Activated CD8-positive, alpha-beta memory T cell treated with anti-CD3 and anti-CD28 coated beads, Interleukin-2, amount 50 U/mL, for 1 hour (primary cell): Measurements from ENCODE around the gene ADCY10.
A peak's percentile ranks its signal among the peaks of the same experiment; 100 is the strongest.
"Not testable (repeated sequence)": the region's sequence is repeated elsewhere in the genome, so short reads cannot be mapped to it uniquely, and the experiment has no call there.

Experiments used
- DNase-seq: peaks from one replicate; pipeline ENCODE4 v3.0.0-alpha.2; 2020; ENCODE audit errors: extremely low read depth

The ADCY10 gene

GRCh38 chr1:167815650-167816049, 98.3 kb downstream of the ADCY10 start:
- no peak for DNase-seq

DNA sequence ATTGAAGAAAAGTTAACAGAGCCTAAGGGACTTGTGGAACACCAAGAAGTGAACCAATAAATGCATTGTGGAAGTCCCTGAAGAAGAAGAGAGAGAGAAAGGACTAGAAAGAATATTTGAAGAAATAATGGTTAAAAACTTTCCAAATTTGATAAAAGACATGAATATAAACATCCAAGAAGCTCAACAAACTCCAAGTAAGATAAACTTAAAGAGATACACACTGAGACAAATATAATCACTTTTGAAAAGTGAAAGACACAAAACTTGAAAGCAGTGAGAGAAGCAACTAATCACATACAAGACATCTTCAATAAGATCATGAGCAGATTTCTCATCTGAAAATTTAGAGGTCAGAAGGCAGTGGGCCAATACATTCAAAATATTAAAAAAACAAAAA, 101.0 kb downstream of the ADCY10 start:
- no peak for DNase-seq

DNA sequence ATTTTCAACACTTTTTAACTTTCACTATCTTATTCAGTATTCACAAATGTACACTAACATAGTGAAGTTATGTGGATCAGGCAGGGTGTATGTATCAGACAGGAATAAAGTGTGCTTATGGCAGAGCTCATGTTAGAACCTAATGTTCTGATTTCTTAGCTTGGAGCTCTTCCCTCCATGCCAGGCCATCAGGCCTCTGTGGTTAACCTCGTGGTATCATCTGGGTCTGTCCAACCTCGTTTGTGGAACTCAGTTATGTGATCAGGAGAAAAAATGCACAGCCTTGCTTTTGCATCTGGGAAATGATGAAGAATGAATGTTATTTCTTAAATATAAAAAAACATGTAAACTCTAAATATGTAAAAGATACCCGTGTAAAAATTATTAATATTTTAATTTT, 105.2 kb downstream of the ADCY10 start:
- DNase-seq = no peak

DNA sequence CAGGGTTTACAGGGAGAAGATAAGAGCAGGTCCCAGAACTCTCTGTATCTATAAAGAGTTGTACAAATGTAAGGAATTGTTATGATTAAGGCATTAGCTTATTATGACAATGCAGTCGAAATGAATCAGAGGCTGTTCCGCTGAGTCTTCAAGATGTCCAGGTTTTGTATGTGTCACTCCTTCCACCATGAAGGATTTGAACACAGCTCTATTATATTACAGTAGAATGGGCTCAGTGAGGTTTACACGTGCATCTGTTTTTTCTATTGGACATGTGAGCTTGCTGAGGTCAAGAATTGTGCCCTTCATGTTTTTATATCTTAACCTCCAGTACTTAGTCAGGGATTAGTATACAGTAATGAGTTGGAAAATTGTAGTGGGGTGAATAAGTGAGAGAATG, 105.8 kb downstream of the ADCY10 start:
- no peak for DNase-seq

DNA sequence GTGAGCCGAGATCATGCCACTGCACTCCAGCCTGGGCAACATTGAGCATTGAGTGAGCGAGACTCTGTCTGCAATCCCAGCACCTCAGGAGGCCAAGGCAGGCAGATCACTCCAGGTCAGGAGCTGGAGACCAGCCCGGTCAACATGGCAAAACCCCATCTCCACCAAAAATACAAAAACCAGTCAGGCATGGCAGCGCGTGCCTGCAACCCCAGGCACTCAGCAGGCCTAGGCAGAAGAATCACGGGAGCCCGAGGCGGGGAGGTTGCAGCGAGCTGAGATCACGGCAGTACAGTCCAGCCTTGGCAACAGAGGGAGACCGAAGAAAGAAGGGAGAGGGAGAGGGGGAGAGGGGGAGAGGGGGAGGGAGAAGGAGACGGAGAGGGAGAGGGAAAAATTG, 107.3 kb downstream of the ADCY10 start:
- not testable (repeated sequence) for DNase-seq

GRCh38 chr1:167806235-167806634, 107.7 kb downstream of the ADCY10 start:
- not testable (repeated sequence) for DNase-seq

DNA sequence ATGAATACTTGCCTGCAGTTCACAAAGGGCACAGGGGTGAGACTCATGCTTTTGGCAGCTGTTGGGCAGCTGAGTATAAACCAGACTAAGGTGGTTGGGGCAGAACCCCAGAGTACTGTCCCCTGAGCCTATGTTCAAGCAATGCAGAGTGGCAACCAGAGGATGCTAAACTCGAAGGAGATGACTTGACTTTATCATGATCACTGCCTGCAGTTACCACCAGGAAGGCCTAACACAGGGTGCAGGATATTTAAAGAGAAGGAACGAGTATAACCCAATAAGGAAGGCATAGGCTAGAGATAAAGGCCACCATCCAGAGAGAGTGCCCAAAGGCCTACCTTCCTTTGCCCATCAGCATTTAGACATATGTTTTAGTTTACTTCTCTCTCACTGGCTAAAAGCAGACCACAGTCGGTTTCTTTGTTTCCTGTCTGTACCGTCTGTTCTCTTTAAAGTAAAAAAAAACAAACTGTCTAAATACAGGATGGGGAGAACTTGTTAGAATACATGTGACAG, 108.8 kb downstream of the ADCY10 start:
- DNase-seq = no peak

- DNase-seq = peak; percentile 57
Measured at GRCh38 chr1:167803358-167804207, 110.4 kb downstream of the ADCY10 start.

DNA sequence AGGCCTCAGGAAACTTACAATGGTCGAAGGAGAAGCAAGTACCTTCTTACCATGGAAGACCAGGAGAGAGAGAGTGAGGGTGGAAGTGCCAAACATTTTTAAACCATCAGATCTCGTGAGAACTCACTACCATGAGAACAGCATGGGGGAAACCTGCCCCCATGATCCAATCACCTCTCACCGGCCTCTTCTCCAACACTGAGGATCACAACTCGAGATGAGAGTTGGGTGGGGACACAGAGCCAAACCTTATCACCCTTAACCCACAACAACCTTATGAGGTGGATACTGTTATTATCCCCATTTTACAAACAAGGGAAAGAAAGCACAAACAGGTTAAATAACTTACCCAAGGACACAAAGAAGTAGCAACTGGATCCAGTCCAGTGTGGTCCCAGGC, 111.7 kb downstream of the ADCY10 start:
- no peak for DNase-seq

GRCh38 chr1:167800251-167800650, 113.7 kb downstream of the ADCY10 start:
- DNase-seq = no peak

DNA sequence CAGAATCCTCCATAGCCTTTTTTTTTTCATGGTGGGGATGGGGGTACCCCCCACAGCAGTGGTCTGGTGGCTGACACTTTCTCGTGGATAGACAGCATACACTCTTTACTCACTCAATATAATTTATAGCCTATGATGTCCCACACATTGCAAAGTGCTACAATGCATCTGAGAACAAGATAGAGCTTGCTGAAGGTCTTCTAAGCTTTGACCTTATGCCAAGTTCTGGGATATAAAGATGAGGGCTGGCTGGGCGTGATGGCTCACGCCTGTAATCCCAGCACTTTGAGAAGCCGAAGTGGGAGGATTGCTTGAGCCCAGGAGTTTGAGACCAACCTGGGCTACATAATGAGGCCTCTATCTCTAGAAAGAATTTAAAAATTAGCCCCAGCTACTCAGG, 114.2 kb downstream of the ADCY10 start:
- no peak for DNase-seq

DNA sequence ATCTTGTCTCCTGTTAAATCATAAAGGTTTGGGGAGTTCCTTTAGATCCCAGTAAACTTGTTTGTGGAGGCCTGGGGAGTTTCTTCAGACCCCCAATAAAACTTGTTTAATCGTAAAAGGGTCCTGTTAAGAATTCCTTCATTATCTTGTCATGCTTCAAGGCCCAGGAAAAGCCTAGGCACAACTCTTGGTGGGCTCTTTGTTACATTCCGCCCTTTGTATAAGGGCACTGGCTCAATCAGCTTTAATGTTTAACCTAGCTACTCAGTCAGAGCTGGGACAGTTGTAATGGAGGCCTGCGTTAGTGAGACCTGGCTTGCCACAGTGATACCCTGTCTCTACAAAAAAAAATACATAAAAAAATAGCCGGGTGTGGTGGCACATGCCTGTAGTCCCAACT, 115.0 kb downstream of the ADCY10 start:
- no peak for DNase-seq

DNA sequence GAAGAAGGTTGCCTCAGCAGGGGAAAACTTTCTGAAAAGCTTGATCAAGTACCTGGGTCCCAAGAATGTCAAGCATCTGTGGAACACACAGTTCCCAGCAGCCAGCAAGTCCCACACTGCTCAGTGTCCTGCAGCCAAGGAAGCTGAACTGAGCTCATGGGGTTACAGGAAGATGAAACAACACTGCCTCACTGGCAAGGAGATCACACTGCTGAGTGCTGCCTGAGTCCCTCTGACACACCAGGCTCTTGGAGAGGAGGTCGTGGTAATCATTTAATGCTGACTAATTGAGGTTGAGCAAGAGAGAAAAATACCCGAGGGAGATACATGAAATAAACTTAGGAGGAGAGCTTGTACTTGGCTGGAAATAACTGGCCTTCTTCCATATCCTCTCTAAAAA, 116.9 kb downstream of the ADCY10 start:
- no peak for DNase-seq

DNA sequence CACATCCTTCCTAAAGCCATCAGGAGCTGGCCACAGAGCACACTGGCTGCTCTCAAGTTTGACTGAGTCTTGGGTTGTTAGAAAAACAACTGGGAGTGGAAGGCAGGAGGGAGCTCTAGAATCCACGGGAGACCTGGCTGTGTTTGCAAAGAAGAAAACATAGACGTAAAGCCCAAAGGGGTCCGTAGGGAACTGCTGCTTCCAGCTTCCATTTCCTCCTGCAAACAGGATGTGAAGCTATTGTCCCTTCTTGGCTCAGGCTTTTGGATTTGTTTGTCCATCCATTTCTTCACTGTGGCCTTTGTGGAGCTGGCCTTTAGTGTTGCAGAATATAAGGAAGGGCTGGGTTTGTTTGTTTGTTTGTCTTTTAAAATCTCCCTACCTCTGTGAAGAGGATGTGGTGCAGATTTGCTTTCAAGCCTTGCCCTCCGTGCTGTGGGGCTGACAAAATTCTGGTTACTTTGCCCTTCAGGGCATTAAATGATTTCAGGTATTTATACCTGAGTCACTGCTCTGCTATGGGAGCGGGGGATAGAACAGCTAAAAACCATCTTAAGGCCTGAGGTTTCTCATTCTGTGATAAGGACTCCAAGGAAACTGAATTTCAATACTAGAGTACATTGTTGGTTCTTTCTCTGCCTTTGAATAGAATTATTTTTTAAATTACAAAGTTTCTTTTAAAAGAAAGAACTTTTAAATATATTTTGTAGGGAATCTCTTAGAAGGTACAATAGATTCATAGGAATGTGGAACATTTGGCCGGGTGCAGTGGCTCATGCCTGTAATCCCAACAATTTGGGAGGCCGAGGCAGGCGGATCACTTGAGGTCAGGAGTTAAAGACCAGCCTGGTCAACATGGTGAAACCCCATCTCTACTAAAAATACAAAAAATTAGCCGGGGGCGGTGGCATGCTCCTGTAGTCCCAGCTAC, 117.9 kb downstream of the ADCY10 start:
- DNase-seq = no peak

- DNase-seq = no peak
Measured at GRCh38 chr1:167794043-167794442, 119.9 kb downstream of the ADCY10 start.

- no peak for DNase-seq
Measured at GRCh38 chr1:167792188-167792565, 121.8 kb downstream of the ADCY10 start.

- DNase-seq = no peak
Measured at GRCh38 chr1:167791281-167792187, 122.4 kb downstream of the ADCY10 start.

- no peak for DNase-seq
Measured at GRCh38 chr1:167790117-167790516, 123.8 kb downstream of the ADCY10 start.

DNA sequence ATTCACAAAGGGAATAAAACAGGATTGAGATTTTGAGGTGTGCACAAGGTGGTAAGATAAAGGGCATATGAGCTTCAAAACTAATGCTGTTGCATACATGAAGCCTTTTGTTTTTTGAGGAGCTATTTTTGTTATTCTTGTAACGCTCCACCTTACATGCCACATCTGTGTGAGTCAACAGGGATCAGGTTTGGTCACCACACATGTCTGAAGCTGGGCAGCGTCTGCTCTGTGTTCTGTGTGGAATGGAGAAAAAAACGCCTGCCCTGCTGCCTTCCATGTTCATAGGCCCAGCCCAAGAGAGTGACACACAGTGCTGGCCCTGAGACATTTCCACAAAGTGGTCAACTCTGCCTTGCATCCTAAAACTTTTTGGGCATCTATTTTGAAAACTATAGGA, 124.4 kb downstream of the ADCY10 start:
- DNase-seq = no peak

- no peak for DNase-seq
Measured at GRCh38 chr1:167786502-167786901, 127.4 kb downstream of the ADCY10 start.

GRCh38 chr1:167784876-167785550, 128.9 kb downstream of the ADCY10 start:
- DNase-seq = no peak
